Measurements from ENCODE around the gene TMEM150A.
A peak's percentile ranks its signal among the peaks of the same experiment; 100 is the strongest.

Gene TMEM150A

GRCh38 chr2:85591563-85591962 lies 10.9 kb downstream of the TMEM150A start:
- H3K27ac ChIP-seq (ENCODE audit: low read depth, low read length): no peak overlapping the region
- peaks cover under 1% of the 10 kb centered on the region; the same call in 1 of the 2 replicates for H3K36me3 ChIP-seq (ENCODE audit: insufficient read depth, low read length)
- H3K9me3 ChIP-seq (ENCODE audit: insufficient read depth, low read depth, low read length): no peaks in the 10 kb centered on the region
- H3K9ac ChIP-seq (ENCODE audit: low read depth, low read length): no peak overlapping the region
- H3K4me3 ChIP-seq (ENCODE audit: low read length): no peak overlapping the region
- peaks cover 7% of the 10 kb centered on the region; the same call in 1 of the 2 replicates for H3K27me3 ChIP-seq (ENCODE audit: insufficient read depth, low read length)
- no peaks in the 10 kb centered on the region; the same call in 1 of the 2 replicates for H3K4me1 ChIP-seq (ENCODE audit: insufficient read depth, low read length)
- WGBS: 87% methylated on average over 11 of the region's 12 CpGs

DNA sequence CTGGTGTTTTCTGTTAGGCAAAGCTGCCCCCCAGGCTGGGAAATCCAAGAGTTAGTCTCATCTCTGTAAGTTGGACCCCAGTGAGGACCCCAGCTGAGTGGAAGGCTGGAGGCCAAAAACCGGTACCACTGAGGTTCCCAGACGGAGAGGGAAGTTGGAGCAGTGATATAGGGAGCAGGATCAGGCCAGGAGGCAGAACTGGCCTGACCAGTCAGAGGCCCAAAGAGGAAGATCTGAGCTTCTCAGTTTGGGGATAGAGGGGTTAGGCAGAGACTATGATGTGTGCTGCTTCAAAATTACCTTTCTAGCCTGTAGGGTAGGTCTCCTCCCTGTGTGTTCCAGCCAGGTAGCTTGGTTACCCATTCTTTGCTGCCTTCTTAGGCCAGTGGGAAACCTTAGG lies 11.5 kb downstream of the TMEM150A start:
- Histone ChIP-seq H3K9me3 (ENCODE audit: insufficient read depth, low read depth, low read length) (no peaks in the 10 kb centered on the region), H3K27ac (ENCODE audit: low read depth, low read length) (no peak overlapping the region), H3K27me3 (ENCODE audit: insufficient read depth, low read length) (peaks cover 11% of the 10 kb centered on the region), H3K36me3 (ENCODE audit: insufficient read depth, low read length) (no peaks in the 10 kb centered on the region), H3K4me1 (ENCODE audit: insufficient read depth, low read length) (no peaks in the 10 kb centered on the region; the same call in 1 of the 2 replicates), H3K9ac (ENCODE audit: low read depth, low read length) (no peak overlapping the region), H3K4me3 (ENCODE audit: low read length) (no peak overlapping the region)
- 86% methylated on average over 2 of the region's 2 CpGs for WGBS

DNA sequence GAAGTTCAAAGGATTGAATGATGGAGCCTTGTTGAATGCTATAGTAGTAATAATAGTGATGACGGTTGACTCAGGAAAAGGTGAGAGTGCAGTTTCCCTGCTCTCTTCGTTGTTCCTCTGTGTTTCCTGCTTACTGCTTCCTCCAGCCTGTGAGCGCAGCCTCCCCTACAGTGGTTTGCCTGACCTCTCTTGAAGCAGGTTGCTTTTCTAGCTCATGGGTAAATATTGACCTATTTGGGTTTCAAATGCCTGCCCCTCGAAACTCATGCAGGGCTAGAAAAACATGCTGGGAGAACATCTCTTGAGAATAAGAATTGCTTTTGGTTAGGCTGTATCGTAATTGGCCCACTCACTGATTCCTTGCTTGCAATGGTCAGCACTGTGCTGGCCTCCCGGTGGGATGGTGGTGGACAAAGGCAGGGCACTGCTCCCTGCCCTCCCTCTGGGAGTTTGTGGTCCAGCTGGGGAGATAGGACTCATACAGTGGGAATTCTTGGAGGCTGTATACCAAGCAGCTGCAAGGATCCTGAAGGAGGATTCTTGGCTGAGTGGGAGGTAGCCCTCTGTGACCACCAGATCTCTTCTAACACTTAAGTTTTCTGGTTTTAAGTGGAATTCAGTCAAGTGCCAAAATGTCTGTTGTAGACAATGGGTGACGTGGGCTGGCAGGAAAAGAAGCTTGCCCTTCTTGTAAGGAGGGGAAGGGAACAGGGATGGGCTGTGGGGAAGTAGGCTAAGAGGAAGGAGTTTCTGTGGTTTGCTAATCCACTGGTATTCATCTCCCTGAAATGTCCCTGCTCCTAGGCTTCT lies 12.3 kb downstream of the TMEM150A start:
- no peak overlapping the region for H3K4me3 ChIP-seq (ENCODE audit: low read length)
- no peaks in the 10 kb centered on the region for H3K9me3 ChIP-seq (ENCODE audit: insufficient read depth, low read depth, low read length)
- WGBS: 75% methylated on average over 7 of the region's 7 CpGs
- peaks cover 4% of the 10 kb centered on the region for H3K4me1 ChIP-seq (ENCODE audit: insufficient read depth, low read length)
- no peak overlapping the region for H3K9ac ChIP-seq (ENCODE audit: low read depth, low read length)
- no peak overlapping the region; the same call in 1 of the 2 replicates for H3K27ac ChIP-seq (ENCODE audit: low read depth, low read length)
- H3K36me3 ChIP-seq (ENCODE audit: insufficient read depth, low read length): no peaks in the 10 kb centered on the region
- H3K27me3 ChIP-seq (ENCODE audit: insufficient read depth, low read length): peaks cover 19% of the 10 kb centered on the region

GRCh38 chr2:85589181-85589580 lies 13.3 kb downstream of the TMEM150A start:
- 92% methylated on average over 4 of the region's 4 CpGs for WGBS
- Histone ChIP-seq H3K4me3 (ENCODE audit: low read length) (no peak overlapping the region), H3K27me3 (ENCODE audit: insufficient read depth, low read length) (peaks cover 29% of the 10 kb centered on the region), H3K36me3 (ENCODE audit: insufficient read depth, low read length) (no peaks in the 10 kb centered on the region), H3K27ac (ENCODE audit: low read depth, low read length) (no peak overlapping the region), H3K9me3 (ENCODE audit: insufficient read depth, low read depth, low read length) (no peaks in the 10 kb centered on the region), H3K9ac (ENCODE audit: low read depth, low read length) (no peak overlapping the region), H3K4me1 (ENCODE audit: insufficient read depth, low read length) (peaks cover 11% of the 10 kb centered on the region)

GRCh38 chr2:85588645-85589044 lies 13.9 kb downstream of the TMEM150A start:
- Histone ChIP-seq H3K4me3 (ENCODE audit: low read length) (no peak overlapping the region), H3K9ac (ENCODE audit: low read depth, low read length) (no peak overlapping the region), H3K36me3 (ENCODE audit: insufficient read depth, low read length) (no peaks in the 10 kb centered on the region), H3K9me3 (ENCODE audit: insufficient read depth, low read depth, low read length) (no peaks in the 10 kb centered on the region), H3K4me1 (ENCODE audit: insufficient read depth, low read length) (peaks cover 11% of the 10 kb centered on the region), H3K27ac (ENCODE audit: low read depth, low read length) (no peak overlapping the region), H3K27me3 (ENCODE audit: insufficient read depth, low read length) (peaks cover 34% of the 10 kb centered on the region)
- 87% methylated on average over 4 of the region's 4 CpGs for WGBS

GRCh38 chr2:85588236-85588635 lies 14.3 kb downstream of the TMEM150A start:
- Histone ChIP-seq H3K27ac (ENCODE audit: low read depth, low read length) (no peak overlapping the region), H3K9ac (ENCODE audit: low read depth, low read length) (no peak overlapping the region), H3K36me3 (ENCODE audit: insufficient read depth, low read length) (no peaks in the 10 kb centered on the region), H3K27me3 (ENCODE audit: insufficient read depth, low read length) (peaks cover 38% of the 10 kb centered on the region), H3K9me3 (ENCODE audit: insufficient read depth, low read depth, low read length) (no peaks in the 10 kb centered on the region), H3K4me3 (ENCODE audit: low read length) (no peak overlapping the region), H3K4me1 (ENCODE audit: insufficient read depth, low read length) (peaks cover 11% of the 10 kb centered on the region)
- WGBS: 69% methylated on average over 4 of the region's 4 CpGs

- Histone ChIP-seq H3K36me3 (ENCODE audit: insufficient read depth, low read length) (no peaks in the 10 kb centered on the region), H3K27me3 (ENCODE audit: insufficient read depth, low read length) (peaks cover 56% of the 10 kb centered on the region), H3K9ac (ENCODE audit: low read depth, low read length) (no peak overlapping the region), H3K27ac (ENCODE audit: low read depth, low read length) (no peak overlapping the region), H3K9me3 (ENCODE audit: insufficient read depth, low read depth, low read length) (no peaks in the 10 kb centered on the region), H3K4me1 (ENCODE audit: insufficient read depth, low read length) (peaks cover 11% of the 10 kb centered on the region), H3K4me3 (ENCODE audit: low read length) (no peak overlapping the region)
- WGBS: 79% methylated on average over 1 of the region's 1 CpG
Measured at GRCh38 chr2:85585781-85586105, 16.8 kb downstream of the TMEM150A start.

DNA sequence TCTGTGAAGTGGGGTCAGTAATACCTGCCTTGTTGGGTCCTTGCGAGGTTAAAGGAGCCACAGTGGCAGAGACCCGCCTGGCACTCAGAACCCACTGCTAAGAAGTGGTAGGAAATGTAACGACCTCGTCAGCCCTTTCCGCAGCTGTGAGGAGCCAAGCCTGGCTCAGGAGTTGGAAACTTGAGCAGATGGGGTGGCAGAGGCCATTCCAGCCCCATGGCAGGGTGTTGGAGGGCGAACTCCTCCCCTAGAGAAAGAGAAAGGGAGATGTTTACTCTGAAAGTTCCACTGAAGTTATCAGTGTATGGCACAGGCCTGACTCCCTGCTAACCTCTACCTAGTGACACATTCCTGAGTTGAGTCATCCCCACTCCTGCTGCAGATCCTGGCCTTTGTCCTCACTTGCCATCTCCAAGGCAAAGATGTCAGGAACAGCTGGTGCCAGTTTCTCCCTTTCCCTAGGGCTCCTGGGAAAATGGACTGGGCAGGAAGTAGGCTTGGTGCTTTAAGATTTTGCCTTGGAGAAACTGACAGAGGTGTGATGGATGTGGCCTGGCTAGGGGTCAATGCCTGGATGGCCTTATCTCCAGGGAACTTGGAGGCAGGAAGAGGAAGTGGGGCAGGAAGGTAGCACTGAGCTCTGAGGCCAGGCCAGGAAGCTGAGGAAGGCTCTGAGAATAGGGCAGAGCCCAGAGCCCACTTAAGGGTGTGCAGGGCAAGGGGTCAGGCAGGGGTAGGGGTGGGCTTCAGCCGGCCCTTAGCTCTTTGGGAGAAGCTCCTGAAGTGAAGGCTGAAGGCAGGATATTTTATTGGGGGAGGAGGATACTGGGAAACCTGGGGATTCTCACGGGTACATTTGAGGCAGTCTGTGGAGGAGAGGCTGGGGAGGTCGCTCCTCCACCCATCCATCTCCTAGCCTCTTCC lies 17.4 kb downstream of the TMEM150A start:
- no peaks in the 10 kb centered on the region for H3K9me3 ChIP-seq (ENCODE audit: insufficient read depth, low read depth, low read length)
- H3K4me3 ChIP-seq (ENCODE audit: low read length): peak overlapping the region; percentile 54
- peaks cover 13% of the 10 kb centered on the region for H3K4me1 ChIP-seq (ENCODE audit: insufficient read depth, low read length)
- H3K9ac ChIP-seq (ENCODE audit: low read depth, low read length): peak overlapping the region; percentile 47; the same call in 1 of the 2 replicates
- H3K27me3 ChIP-seq (ENCODE audit: insufficient read depth, low read length): peaks cover 52% of the 10 kb centered on the region
- 81% methylated on average over 9 of the region's 9 CpGs for WGBS
- no peak overlapping the region for H3K27ac ChIP-seq (ENCODE audit: low read depth, low read length)
- H3K36me3 ChIP-seq (ENCODE audit: insufficient read depth, low read length): no peaks in the 10 kb centered on the region

DNA sequence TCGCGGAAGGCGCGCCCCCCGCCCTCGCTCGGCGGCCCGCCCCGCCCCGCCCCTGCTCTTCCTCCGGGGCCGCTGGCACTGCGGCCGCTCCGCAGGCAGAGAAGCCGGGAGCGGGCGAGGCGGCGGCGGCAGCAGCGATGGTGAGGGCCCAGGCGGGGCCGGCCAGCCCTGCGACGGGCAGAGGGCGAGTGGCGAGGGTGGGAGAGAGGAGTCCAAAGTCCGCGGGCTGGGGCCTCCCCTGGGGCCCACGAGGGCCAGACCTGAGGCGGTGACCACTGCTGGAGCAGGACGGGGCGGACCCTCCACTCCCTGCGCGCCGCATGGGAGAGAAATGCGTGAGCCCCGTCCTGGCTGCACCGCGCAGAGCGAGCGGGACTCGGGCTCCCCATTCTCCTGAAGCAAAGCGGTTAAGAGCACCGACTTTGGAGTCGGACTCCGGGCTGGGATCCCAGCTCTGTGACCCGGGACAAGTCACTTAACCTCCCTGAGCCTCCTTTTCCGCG lies 18.1 kb downstream of the TMEM150A start, which contains the start of gene VAMP5:
Gene VAMP5, plus strand, starts transcription at position 78 of the 503 bp plus-strand sequence. Its CDS starts 60 bp downstream, at position 138.
- no peaks in the 10 kb centered on the region for H3K9me3 ChIP-seq (ENCODE audit: insufficient read depth, low read depth, low read length)
- peak within 1 kb of the TSS; percentile 54 for H3K4me3 ChIP-seq (ENCODE audit: low read length)
- no peaks in the 10 kb centered on the region for H3K36me3 ChIP-seq (ENCODE audit: insufficient read depth, low read length)
- H3K27ac ChIP-seq (ENCODE audit: low read depth, low read length): no peak within 1 kb of the TSS
- H3K4me1 ChIP-seq (ENCODE audit: insufficient read depth, low read length): peaks cover 18% of the 10 kb centered on the region
- H3K9ac ChIP-seq (ENCODE audit: low read depth, low read length): peak within 1 kb of the TSS; percentile 47; the same call in 1 of the 2 replicates
- peaks cover 49% of the 10 kb centered on the region for H3K27me3 ChIP-seq (ENCODE audit: insufficient read depth, low read length)
- WGBS: 92% methylated on average over 52 of the region's 52 CpGs

- Histone ChIP-seq H3K9me3 (ENCODE audit: insufficient read depth, low read depth, low read length) (no peaks in the 10 kb centered on the region), H3K36me3 (ENCODE audit: insufficient read depth, low read length) (no peaks in the 10 kb centered on the region), H3K27ac (ENCODE audit: low read depth, low read length) (no peak overlapping the region), H3K4me3 (ENCODE audit: low read length) (peak overlapping the region; percentile 54), H3K27me3 (ENCODE audit: insufficient read depth, low read length) (peaks cover 49% of the 10 kb centered on the region), H3K9ac (ENCODE audit: low read depth, low read length) (no peak overlapping the region), H3K4me1 (ENCODE audit: insufficient read depth, low read length) (peaks cover 24% of the 10 kb centered on the region)
- WGBS: 92% methylated on average over 16 of the region's 16 CpGs
Measured at GRCh38 chr2:85583667-85584353, 18.7 kb downstream of the TMEM150A start.

Data from HUES64 (cell line).